Left ventricle myocardium inferior (tissue), 1 donor: Measurements from ENCODE around the gene TXNRD2. TPM values are rescaled to one million over a fixed set of nuclear protein-coding genes. Genes with fewer than 3 reads are reported as not detected.

Source experiments
- DNase-seq: peaks from one replicate; pipeline ENCODE4 v3.0.0-alpha.2; 2020
- H3K27ac ChIP-seq: fragments of 200-600 bp; replicated peaks from 2 replicates; pipeline ENCODE4 v1.8.0; 2021
- H3K27me3 ChIP-seq: fragments of 200-600 bp; 2 replicates; pipeline ENCODE4 v1.8.0; 2021; ENCODE audit warnings: low read depth
- H3K36me3 ChIP-seq: fragments of 200-600 bp; 2 replicates; pipeline ENCODE4 v1.8.0; 2021
- H3K4me1 ChIP-seq: fragments of 200-600 bp; 2 replicates; pipeline ENCODE4 v1.8.0; 2021
- H3K4me3 ChIP-seq: fragments of 200-600 bp; 2 replicates; pipeline ENCODE4 v1.8.0; 2021; ENCODE audit warnings: mild to moderate bottlenecking, moderate library complexity
- H3K9me3 ChIP-seq: fragments of 200-600 bp; replicated peaks from 2 replicates; pipeline ENCODE4 v1.8.0; 2021
- CTCF ChIP-seq: fragments of 200-600 bp; IDR thresholded peaks from 2 replicates; pipeline ENCODE4 v1.8.0; 2021; ENCODE audit warnings: antibody characterized with exemption, mild to moderate bottlenecking, borderline replicate concordance
- intact Hi-C: fragments of 100-400 bp; cut with micrococcal nuclease; formaldehyde crosslinking; loops from one replicate; pipeline ENCODE4 v1.11.0; 2022
- total RNA-seq: library from RNA; stranded (reverse); fragmentation: NEBNext Ultra II Directional; extraction: Animal tissue kit (Norgen Biotek cat#: 25700); gene quantifications from one replicate; pipeline ENCODE4 v1.2.1, GENCODE V29; 2021
- donor health status: DM: no; HTN: yes; CAD: no; lungs with severe emphysema.

The TXNRD2 gene
- total RNA-seq, 1 donor from 2014 or later: 35.2 TPM

GRCh38 chr22:19844377-19845053 is 97.1 kb downstream of the TXNRD2 start:
- no peak overlapping the region for H3K4me3 ChIP-seq
- H3K27ac ChIP-seq: peak overlapping the region; percentile 66
- H3K36me3 ChIP-seq: peaks cover 4% of the 10 kb centered on the region
- no peak for TF ChIP-seq CTCF
- peak; percentile 54 for DNase-seq
- intact Hi-C loops: no loop called here
- peaks cover 29% of the 10 kb centered on the region for H3K4me1 ChIP-seq
- H3K9me3 ChIP-seq: peaks cover 5% of the 10 kb centered on the region
- H3K27me3 ChIP-seq: no peaks in the 10 kb centered on the region

DNA sequence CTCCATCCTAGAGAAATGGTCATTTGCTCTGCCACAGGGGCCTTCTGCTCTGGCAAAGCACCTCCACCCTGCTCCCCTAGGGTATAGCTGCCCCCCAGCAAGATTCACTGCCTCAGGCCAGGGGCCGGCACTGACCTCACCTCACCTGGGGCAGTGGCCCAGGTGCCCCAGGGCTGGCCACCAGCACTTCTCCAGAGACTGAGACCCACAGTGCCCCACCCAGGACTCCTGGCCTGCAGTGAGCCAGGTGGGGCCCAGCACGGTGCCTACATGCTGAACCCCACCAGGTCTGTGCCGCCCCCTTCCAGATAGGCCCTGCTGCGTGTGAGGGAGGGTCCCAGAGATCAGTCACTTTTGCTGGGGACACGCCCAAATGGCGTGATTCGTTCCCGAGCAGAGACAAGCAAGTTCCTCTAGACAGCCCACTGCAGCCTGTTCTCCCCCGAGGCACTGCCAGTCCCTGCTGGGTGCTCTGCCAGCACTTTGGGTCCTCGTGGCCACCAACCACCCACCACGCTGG is 97.7 kb downstream of the TXNRD2 start:
- H3K4me1 ChIP-seq: peaks cover 29% of the 10 kb centered on the region
- peaks cover 5% of the 10 kb centered on the region for H3K9me3 ChIP-seq
- no peaks in the 10 kb centered on the region for H3K36me3 ChIP-seq
- intact Hi-C loops: no loop called here
- peak overlapping the region; percentile 66 for H3K27ac ChIP-seq
- no peak for DNase-seq
- H3K4me3 ChIP-seq: no peak overlapping the region
- no peaks in the 10 kb centered on the region for H3K27me3 ChIP-seq
- no peak for TF ChIP-seq CTCF

- TF ChIP-seq CTCF: no peak
- Histone ChIP-seq H3K36me3 (no peaks in the 10 kb centered on the region), H3K27me3 (no peaks in the 10 kb centered on the region), H3K4me1 (peaks cover 29% of the 10 kb centered on the region), H3K27ac (no peak overlapping the region), H3K9me3 (peaks cover 5% of the 10 kb centered on the region), H3K4me3 (no peak overlapping the region)
- intact Hi-C loops: no loop called here
- DNase-seq: no peak
These were observed 98.3 kb downstream of the TXNRD2 start for GRCh38 chr22:19843107-19843856.

DNA sequence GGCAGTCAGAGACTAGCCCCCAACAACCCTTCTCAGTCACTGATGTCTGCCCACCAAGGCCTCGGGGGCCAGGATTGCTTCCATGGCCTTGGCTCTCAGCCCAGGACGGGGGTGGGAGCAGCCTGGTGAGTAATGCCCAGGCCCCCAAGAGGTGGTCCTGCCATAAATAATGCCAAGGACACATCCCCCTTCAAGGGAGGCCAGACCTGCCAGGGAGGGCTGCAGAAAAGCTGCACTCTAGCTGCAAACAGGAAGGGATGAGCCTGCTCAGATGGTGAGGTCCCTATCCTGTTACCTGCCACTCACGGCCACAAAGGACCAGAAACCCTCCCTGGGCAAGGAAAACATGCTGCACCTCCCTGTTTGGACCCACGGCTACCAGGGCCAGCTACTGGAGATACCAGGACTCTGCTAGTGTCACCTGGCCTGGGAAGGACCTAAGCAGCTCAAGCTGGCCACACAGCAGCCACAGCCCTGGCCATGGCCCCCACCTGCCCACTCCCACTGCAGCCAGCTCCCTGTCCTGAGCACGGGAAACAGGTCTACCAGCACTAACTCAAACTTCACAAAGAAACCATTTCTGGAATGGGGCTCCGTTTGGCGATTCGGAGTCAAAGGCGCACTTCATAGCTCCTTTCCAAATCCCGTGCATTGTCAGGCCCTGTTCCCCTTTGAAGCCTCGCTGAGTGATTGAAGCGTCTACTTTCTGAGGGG is 99.1 kb downstream of the TXNRD2 start:
- peaks cover 5% of the 10 kb centered on the region for H3K9me3 ChIP-seq
- no peaks in the 10 kb centered on the region for H3K36me3 ChIP-seq
- intact Hi-C loops: no loop called here
- no peak overlapping the region for H3K4me3 ChIP-seq
- H3K4me1 ChIP-seq: peaks cover 29% of the 10 kb centered on the region
- TF ChIP-seq CTCF: no peak
- DNase-seq: no peak
- H3K27me3 ChIP-seq: no peaks in the 10 kb centered on the region
- H3K27ac ChIP-seq: no peak overlapping the region

DNA sequence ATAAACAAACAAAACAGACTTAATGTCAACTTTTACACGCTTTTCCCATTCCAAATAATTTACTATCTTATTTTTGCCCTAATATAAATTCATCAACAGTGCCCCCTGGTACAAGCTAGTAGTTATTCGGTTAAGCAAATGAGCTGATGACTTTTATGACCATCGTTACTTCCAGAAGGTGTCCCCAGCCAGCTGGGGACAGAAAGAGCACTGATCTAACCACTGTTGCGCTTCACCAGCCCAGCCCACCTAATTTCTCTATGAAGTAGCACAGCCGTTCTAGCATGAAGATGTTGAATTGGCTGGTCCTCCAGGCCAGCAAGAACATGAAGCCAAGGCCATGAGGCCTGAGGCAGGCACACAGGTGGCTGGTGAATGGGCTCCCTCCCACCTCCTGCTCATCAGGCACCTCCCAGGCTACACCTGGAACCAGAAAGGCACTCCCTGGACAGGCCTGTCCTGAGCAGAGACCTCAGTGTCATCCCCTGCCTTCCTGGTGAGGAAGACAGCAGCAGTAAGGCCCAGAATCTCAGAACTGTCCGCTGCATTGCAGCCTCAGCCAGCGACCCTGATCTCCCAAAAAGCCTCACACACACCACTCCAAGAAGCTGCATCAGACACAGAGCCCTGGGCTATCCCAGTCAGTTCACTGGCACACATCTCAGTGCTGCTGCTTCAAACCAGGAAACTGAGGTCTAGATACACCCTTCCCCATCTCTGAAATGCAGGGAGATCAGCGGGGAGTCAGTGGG is 99.8 kb downstream of the TXNRD2 start:
- no peak overlapping the region for H3K27ac ChIP-seq
- peaks cover under 1% of the 10 kb centered on the region for H3K9me3 ChIP-seq
- H3K4me1 ChIP-seq: peaks cover 29% of the 10 kb centered on the region
- no peak for TF ChIP-seq CTCF
- H3K4me3 ChIP-seq: no peak overlapping the region
- intact Hi-C loops: no loop called here
- no peaks in the 10 kb centered on the region for H3K36me3 ChIP-seq
- DNase-seq: no peak
- H3K27me3 ChIP-seq: no peaks in the 10 kb centered on the region
